Mucosa of gallbladder (tissue), 1 donor: ENCODE data around the gene TMEM59L. TPM values are rescaled to one million over a fixed set of nuclear protein-coding genes. Genes with fewer than 3 reads are reported as not detected.
"Not testable (repeated sequence)": the region's sequence is repeated elsewhere in the genome, so short reads cannot be mapped to it uniquely, and the experiment has no call there.

ENCODE experiments used
- DNase-seq: peaks from one replicate; pipeline ENCODE4 v3.0.0-alpha.2; 2020; ENCODE audit warnings: low spot score
- total RNA-seq: library from RNA; stranded (reverse); gene quantifications from one replicate; pipeline ENCODE4 v1.2.1, GENCODE V29; 2021
- donor health status: DM: no; HTN: no; CAD: no.

TMEM59L gene
- 10.9 TPM for total RNA-seq

DNA sequence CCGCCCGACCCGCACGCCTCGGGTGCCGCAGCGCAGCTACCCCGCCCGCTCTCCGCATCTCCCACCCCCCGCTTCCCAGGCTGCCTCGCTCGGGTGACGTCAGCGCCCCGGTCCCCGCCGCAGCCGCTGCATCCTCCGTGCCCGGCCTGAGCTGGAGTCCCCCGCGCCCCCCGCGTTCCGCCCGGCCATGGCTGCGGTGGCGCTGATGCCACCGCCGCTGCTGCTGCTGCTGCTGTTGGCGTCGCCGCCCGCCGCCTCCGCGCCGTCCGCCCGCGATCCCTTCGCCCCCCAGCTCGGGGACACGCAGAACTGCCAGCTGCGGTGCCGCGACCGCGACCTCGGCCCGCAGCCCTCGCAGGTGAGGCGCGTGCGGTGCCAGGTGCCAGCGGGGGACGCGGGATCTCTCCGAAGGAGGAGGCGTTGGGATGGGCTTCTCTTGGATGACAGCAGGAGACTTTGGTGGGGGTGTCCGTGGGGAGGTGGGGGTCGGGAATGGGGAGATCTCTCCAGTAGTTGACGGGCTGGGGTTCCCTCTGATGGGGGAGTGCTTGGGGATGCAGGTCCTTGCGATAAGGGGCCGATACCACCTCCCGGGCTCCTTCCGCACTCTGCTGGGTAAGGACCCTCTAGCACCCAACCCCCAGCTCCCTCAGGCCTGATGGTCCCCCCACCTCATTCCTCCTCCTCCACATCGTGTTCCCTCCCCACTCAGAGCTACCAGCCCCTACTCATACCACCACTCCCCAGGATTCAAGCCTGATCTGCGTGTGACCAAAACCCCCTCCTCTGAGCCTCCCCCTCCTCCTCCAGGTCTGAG is at the start of gene TMEM59L:
TSS of gene TMEM59L (plus strand) at position 99 of the 817 bp plus-strand sequence. CDS start at position 188, 89 bp downstream.
- DNase-seq: no peak

DNA sequence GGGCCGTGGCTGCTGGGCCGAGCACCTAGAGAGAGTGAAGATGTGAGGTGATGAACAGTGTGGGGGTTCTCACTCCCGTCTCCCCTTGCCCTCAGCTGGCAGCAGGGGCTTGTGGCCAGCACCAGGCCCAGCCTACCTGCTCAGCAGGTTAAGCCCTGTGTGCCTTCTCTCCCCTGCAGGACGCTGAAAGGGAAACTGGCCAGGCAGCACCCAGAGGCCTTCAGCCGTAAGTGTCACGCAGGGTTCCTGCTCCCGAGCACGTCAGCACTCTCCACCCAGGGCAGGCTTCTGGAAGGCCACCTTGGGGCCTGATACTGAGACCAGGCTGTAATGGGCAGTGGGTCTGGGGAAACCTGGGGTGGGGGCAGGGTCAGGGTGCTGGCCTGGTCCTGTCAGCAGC is 45.7 kb upstream of the TMEM59L start:
- no peak for DNase-seq

DNA sequence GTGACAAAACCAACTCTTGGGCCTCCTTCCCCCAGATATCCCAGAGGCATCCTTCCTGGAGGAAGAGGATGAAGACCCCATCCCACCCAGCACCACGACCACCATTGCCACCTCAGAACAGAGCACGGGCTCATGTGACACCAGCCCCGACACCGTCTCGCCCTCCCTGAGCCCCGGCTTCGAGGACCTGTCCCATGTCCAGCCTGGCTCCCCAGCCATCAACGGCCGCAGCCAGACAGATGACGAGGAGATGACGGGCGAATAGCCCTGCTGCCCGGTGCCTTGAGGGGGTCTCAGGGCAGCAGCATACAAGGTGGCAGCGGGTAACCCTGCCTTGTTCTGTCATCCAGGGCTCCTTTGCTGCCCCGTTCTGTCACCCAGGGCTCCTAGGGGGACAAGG is 44.3 kb upstream of the TMEM59L start:
- no peak for DNase-seq

DNA sequence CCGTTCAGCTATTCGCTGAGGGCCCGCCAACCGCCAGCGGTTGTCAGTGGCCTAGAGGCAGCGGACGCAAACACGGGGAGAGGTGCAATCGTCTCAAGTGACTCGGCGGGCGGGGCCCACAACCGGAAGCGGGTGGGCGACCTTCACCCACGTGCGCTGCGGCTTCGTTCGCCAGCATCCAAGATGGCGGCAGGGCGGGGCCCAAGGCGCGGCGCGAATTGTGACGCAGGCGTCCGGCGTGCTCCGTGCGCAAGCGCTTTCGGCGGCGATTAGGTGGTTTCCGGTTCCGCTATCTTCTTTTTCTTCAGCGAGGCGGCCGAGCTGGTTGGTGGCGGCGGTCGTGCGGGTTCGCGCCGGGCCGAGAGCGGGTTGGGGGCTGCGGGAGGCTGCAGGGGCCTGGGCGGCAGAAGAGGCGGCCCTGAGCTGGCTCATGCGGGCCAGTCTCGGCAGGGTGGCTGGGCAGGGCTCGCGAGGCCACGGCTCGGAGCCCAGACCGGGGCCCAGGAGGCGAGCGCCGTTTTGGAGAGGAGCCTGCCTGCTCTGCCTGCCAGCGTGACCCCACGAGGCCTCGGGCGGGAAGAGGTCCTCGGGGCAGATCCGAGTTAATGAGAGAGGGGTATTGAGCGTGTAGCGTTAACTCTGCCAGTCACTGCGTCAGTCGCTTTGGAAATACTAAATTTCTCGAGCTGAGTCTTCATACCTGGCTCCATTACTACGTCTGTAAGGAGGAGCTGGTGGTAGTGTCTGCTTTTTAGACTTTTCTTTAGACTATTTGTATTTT is 40.9 kb upstream of the TMEM59L start, which contains the start of gene UBA52:
TSS of gene UBA52 (plus strand) at position 294 of the 781 bp plus-strand sequence. CDS start 1,444 bp downstream, outside the sequence.
- DNase-seq: peak; percentile 98

DNA sequence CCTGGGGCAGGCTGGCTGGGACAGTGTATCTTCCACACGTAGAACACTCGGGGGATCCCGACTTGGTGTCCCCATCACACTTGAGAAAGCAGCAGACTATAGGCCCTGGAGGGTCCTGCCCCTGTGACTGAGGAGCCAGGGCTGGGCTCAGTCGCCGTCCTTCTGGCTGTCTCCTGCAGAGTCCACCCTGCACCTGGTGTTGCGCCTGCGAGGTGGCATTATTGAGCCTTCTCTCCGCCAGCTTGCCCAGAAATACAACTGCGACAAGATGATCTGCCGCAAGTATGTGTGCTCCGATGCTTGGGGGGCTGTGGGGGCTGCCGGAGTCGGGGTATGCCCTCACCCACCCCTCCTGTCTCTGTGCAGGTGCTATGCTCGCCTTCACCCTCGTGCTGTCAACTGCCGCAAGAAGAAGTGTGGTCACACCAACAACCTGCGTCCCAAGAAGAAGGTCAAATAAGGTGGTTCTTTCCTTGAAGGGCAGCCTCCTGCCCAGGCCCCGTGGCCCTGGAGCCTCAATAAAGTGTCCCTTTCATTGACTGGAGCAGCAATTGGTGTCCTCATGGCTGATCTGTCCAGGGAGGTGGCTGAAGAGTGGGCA is 37.9 kb upstream of the TMEM59L start:
- DNase-seq: no peak

DNA sequence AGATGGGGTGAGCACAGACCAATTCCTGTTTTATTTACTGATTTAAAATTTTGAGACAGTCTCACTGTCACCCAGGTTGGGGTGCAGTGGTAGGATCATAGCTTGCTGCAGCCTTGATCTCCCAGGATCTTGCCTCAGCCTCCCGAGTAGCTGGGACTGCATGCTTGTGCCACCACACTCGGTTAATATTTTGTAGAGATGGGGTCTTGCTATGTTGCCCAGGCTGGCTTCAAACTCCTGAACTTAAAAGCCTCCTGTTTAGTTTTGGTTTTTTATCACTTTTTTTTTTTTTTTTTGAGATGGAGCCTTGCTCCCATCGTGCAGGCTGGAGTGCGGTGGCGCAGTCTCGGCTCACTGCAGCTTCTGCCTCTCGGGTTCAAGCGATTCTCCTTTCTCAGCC is 36.3 kb upstream of the TMEM59L start:
- no peak for DNase-seq

DNA sequence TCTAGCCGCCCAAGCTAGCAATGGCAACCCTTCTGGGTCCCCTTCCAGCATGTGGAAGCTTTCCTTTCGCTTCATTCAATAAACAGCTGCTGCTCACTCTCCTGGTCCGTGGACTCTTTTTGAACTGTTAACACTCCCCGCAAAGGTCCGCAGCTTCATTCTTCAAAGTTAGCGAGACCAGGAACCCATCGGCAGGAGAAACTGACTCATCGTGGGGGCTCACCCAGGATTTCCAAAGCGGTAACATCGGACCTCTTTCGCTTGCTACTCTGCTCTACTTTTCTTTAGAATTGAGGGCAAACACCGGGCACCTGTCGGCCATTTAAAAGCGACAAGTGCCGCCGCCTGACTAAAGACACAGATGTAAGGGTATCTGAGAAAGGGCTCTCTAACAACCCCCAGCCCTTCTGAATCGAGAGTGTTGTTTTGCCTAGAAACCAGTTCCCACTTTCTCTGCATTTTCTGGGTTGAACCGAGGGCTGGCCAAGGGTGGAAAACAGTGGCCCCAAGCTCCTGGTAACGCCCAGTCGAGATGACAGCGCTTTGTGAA is 35.2 kb upstream of the TMEM59L start:
- no peak for DNase-seq

DNA sequence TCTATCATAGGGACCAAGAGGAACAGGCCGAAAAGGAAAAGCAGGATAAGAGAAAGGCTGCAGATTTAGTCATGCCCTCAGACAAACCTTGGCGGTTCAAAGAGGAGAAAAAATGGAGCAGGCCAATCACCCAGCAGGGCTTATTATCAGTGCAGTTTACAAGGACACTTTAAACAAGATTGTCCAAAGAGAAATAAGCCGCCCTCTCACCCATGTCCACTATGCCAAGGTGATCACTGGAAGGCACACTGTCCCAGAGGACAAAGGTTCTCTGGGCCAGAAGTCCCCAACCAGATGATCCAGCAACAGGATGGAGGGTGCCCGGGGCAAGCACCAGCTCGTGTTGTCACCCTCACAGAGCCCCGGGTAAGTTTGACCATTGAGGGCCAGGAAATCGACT is 32.4 kb upstream of the TMEM59L start:
- DNase-seq: no peak

DNA sequence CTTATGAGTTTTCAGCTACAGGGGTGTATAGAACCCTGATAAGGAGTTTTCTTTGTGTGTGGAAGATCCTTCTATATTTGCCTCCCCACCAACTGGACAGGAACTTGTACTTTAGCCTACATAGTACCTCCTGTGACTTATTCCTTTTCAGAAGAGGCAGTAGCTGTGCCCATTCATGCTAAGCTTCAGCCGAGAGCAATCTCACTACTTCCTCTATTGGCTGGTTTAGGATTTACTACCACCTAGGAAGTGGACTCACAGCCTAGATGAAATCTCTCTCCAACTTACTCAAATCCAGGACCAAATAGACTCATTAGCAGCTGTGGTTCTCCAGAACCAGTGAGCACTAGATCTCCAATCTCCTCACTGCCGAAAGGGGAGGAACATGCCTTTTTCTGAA is 26.4 kb upstream of the TMEM59L start:
- no peak for DNase-seq

DNA sequence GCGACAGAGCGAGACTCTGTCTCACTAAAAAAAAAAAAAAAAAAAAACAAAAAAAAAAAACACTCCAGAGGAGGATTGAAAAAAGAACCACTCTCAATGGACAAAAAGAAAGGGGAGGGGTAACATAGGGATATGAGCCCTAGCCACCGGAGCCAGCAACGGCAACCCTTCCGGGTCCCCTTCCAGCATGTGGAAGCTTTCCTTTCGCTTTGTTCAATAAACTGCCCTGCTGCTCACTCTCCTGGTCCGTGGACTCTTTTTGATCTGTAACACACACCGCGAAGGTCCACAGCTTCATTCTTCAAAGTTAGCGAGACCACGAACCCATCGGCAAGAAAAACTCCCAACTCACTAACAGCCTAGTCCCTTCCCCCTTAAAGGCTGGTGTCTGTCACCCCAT is 25.1 kb upstream of the TMEM59L start:
- DNase-seq: no peak

DNA sequence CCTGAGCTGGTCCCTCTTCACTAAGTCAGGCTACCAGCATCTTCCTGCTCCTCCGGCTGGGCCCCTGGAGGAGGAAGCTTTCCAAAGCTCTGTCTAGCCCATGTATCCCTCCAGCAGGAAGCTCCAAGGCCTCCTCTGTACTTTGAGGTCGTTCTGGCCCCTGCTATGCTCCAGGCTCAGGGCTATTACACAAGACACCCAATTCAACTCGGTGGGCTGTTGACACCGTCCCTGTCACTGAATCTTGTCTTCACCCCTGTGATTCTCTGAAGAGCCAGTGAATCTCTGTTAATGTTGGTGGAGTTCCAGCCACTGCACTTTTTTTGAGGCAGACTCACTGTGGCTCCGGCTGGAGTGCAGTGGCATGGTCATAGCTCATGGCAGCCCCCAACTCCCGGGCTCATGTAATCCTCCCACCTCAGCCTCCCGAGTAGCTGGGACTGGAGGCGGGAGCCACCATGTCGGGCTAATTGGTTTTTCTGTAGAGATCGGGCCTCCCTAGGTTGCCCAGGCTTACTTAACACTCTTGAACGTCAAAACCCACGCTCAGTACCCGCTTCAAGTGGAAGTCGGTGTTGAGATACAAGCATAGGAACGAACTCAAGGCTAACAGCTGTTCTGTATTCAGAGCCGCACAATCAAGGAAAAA is 24.6 kb upstream of the TMEM59L start:
- DNase-seq: no peak

DNA sequence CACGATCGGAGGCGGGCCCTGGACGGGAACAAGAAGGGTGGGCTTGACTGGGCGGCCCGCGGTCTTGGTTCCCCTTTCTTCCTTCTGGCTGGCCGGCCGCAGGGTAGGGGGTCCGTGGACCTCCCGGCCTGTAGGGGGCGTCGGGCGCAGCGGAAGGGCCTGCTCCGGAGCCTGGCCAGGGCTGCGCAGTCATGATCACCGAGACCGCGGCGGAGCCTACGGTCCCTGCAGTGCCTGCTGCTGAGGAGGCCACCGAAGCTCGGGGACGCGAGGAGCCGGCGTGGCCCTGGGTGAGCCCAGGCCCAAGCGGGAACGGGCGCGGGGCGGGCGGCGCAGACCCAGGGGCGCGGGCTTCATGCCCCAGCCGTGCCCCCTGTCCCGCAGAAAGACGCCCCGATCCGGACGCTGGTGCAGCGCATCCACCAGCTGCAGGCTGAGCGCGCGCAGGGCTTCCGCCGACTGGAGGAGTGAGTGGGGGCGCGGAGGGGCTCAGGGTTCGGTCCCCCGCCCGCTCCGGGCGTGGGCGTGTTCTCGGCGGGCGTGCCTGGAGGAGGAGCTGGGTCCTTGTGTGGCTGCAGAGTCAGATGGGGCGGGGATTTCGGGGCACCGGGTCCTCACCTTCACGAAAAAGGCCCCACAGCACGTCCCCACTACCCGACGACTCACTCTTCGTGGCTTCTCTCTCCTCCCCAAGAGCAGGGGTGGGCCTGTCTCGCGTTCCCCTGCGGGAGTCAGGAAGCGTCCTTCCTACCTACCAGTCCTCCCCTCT is 23.9 kb upstream of the TMEM59L start, which contains the start of gene REX1BD:
TSS of gene REX1BD (plus strand) at position 188 of the 769 bp plus-strand sequence. CDS start at position 192, 4 bp downstream.
- DNase-seq: peak; percentile 81

DNA sequence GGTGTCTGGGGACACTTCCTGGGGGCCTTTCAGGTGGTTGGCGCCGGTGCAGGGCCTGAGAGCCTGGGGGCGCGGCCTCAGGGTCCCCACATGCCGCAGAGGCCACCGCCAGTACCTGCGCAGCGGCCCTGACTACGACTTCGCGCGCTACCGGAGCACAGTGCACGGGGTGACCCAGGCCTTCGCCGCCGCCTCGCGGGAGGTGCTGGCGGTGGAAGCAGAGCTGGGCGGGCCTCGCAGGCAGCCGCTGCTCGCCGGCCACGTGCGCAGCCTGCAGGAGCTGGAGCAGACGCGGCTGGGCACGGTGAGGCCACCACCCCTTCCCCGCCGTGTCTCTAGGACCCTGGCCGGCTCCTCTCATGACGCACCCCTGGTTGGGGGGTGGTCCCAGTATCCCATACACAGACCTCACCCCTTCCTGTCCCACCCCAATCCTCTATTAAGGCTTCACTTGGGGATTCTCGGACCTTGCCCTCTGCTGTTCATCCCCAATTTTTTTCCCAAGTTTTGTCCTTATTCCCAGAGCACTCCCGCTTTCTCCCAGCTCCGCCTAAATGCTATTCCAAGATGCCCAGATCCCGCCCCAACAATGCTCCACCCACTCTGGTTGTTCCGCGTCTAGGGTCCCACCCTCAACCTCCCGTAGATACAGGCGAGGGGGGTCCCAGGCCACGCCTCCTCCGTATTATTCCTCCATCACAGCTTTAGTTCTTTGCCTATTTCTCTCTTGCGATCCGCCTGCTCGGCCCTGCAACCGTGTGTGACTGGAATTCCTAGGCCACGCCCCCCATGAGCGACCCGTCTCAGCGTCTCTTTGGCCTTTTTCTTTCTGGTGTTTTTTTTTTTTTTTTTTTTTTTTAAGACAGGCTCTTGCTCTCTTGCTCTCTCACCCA is 23.0 kb upstream of the TMEM59L start:
- DNase-seq: peak; percentile 61

DNA sequence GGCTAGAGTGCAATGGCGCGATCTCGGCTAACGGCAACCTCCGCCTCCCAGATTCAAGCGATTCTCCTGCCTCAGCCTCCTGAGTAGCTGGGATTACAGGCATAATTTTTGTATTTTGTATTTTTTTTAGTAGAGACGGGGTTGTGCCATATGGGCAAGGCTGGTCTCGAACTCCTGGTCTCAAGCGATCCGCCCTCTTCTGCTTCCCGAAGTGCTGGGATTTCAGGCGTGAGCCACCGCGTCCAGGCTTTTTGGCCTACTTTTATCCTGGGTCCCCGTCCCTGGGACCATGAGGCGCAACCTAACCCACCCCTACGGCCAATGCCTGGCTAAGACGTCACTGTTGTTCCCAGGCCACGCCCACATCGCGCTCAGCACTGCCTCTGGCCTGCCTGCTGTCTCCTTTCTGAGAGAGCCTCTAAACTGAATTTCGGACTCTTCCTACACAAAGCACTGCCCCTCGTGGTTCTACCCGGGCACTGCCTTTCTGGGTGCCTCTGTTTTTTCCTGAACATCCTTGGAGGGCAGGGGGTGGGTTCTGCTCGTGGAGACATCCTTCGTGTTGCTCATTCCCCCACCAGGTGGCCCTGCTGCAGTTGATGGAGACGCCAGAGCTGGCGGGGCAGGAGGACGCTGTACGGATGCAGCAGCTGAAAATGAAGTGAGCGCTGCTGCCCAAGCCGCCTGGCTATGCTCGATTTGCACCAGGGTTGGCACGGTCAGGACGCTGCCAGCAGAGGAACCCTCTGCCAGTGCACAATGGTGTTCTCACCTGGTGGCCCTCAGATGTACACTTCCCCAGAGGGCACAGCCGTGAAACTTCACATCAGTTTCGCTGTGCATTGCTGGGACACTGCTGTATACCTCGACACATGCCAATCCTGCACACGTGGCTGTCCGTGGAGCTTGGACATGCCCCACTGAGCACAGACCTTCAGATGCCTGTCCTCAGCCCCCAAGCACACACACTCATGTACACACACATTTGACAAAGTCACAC is 22.1 kb upstream of the TMEM59L start:
- peak; percentile 40 for DNase-seq

DNA sequence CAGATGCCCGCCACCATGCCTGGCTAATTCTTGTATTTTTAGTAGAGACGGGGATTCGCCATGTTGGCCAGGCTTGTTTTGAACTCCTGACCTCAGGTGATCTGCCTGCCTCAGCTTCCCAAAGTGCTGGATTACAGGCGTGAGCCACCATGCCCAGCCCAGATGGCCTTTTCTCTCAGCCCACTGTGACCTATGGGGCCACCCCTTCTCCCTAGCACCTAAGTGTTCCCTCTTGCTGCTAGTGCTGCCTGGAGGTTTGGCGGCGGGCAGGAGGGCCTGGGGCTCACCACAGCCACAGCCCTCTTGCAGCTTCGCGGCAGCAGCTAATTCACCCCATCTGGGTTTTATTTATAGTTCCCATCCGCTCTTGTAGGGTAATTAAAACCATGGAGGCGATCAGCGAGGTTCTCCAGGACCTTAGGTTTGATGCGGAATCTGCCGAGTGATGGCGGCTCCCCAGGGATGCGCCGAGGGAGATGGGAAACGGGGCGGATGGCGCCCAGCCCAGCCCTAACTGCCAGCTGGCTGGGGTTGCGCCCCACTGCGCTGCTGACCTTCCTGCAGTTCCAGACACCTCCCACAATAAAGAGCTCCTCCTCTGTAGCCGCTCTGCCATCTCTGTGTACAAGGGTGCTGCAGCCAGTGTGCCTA is 20.8 kb upstream of the TMEM59L start:
- DNase-seq: no peak

DNA sequence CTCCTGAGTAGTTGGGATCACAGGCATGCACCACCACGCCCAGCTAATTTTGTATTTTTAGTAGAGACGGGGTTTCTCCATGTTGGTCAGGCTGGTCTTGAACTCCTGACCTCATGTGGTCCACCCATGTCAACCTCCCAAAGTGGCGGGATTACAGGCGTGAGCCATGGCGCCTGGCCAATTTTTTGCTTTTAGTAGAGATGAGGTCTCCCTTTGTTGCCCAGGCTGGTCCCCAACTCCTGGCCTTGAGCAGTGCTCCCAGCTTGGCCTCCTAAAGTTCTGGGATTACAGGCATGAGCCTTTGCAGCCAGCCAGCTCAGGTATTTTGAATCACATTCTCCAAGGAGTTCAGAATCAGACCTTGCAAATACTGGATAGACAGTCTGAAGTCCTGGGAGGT is 19.9 kb upstream of the TMEM59L start:
- DNase-seq: not testable (repeated sequence)

DNA sequence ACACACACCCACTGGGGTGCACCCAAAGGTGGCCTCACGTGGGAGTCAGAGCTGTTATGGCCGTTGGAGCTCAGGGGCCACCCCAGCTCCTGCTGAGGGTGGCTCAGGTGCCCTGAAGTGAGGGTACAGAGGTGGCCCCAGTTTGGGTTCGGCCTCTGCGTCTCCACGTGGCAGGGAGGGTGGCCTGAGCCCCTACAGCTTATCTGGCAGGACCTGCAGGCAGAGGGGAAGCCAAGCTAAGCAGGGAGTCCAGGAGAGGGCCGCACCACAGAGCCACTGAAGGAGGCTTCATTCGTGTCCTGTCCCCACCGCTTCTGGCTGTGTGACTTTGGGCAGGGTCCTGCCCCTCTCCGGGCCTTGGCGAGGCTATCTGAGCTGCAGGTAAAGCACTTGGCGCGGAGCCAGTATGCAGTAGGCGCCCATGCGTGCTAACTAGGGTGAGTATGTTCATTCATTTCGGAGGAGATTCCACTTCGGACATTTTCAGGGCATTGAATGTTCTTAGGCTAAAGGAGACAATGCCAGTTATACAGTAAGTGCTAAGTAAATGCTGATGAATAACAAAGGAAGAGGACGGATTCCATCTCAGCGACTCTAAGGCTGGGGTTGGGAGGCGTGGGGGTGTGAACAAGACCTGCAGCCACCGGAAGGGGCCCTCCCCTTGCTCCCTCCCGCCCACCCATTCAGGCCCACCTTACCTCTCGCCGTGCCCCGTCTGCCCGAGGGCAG is 19.1 kb upstream of the TMEM59L start:
- no peak for DNase-seq
